Measurements from ENCODE around the gene ZPLD1.
A peak's percentile ranks its signal among the peaks of the same experiment; 100 is the strongest.

The ZPLD1 gene

GRCh38 chr3:102511168-102511567, 76.4 kb downstream of the ZPLD1 start:
- no peak for TF ChIP-seq CTCF (IDR thresholded peaks at IDR 0.05; ENCODE audit: low read length, missing control alignments)
- no peak overlapping the region for H3K4me3 ChIP-seq (replicated peaks; ENCODE audit: low read depth, low read length)
- DNase-seq (ENCODE audit: low read depth), result no peak

- no peak for DNase-seq (ENCODE audit: low read depth)
- no peak for TF ChIP-seq CTCF (IDR thresholded peaks at IDR 0.05; ENCODE audit: low read length, missing control alignments)
- H3K4me3 ChIP-seq (replicated peaks; ENCODE audit: low read depth, low read length), result no peak overlapping the region
Observed at GRCh38 chr3:102511639-102512038, 76.8 kb downstream of the ZPLD1 start.

- no peak overlapping the region for H3K4me3 ChIP-seq (replicated peaks; ENCODE audit: low read depth, low read length)
- peak; percentile 3 for DNase-seq (ENCODE audit: low read depth)
- no peak for TF ChIP-seq CTCF (IDR thresholded peaks at IDR 0.05; ENCODE audit: low read length, missing control alignments)
Observed at GRCh38 chr3:102512734-102513504, 78.1 kb downstream of the ZPLD1 start.

GRCh38 chr3:102514241-102514640, 79.4 kb downstream of the ZPLD1 start:
- TF ChIP-seq CTCF (IDR thresholded peaks at IDR 0.05; ENCODE audit: low read length, missing control alignments), result no peak
- no peak for DNase-seq (ENCODE audit: low read depth)

GRCh38 chr3:102521246-102521645, 86.4 kb downstream of the ZPLD1 start:
- DNase-seq (ENCODE audit: low read depth), result no peak
- TF ChIP-seq CTCF (IDR thresholded peaks at IDR 0.05; ENCODE audit: low read length, missing control alignments), result no peak
- H3K4me3 ChIP-seq (replicated peaks; ENCODE audit: low read depth, low read length), result no peak overlapping the region

More at GRCh38 chr3:102514241-102514640, 79.4 kb downstream of the ZPLD1 start:
- no peak overlapping the region for H3K4me3 ChIP-seq (replicated peaks; ENCODE audit: low read depth, low read length)

- no peak overlapping the region for H3K4me3 ChIP-seq (replicated peaks; ENCODE audit: low read depth, low read length)
- TF ChIP-seq CTCF (IDR thresholded peaks at IDR 0.05; ENCODE audit: low read length, missing control alignments), result no peak
- no peak for DNase-seq (ENCODE audit: low read depth)
Observed at GRCh38 chr3:102525624-102526023, 90.8 kb downstream of the ZPLD1 start.

GRCh38 chr3:102526865-102527264, 92.0 kb downstream of the ZPLD1 start:
- TF ChIP-seq CTCF (IDR thresholded peaks at IDR 0.05; ENCODE audit: low read length, missing control alignments), result no peak
- H3K4me3 ChIP-seq (replicated peaks; ENCODE audit: low read depth, low read length), result no peak overlapping the region
- DNase-seq (ENCODE audit: low read depth), result no peak
